PC-9 (cell line): ENCODE measurements around the gene SPACDR. TPM values are rescaled to one million over a fixed set of nuclear protein-coding genes. Genes with fewer than 3 reads are reported as not detected.

Experiments
- BruUV-seq: library from RNA; stranded (reverse); fragments of 400-500 nt; replicated peaks from 2 replicates; lab custom pipeline; 2021; lab: Mats Ljungman, UMichigan
- CTCF ChIA-PET: fragments of 300-600 bp; sonication (Branson Sonifier 250); formaldehyde crosslinking; loops from one replicate; lab custom pipeline; 2022; ENCODE audit warnings: antibody characterized with exemption; lab: Charles Lee
- POLR2A ChIA-PET: fragments of 300-600 bp; sonication (Branson Sonifier 250); formaldehyde crosslinking; loops from one replicate; lab custom pipeline; 2022; ENCODE audit warnings: antibody characterized with exemption; ENCODE audit not compliant: unreplicated experiment; lab: Charles Lee
- DNase-seq, 2 experiments: peaks; one replicate each; pipeline versions ENCODE4 v3.0.0 to v3.0.0-alpha.2; 2015 to 2022; ENCODE audit warnings: mixed read lengths in 1 of 2
- H2AFZ ChIP-seq: fragments of 200-600 bp; sonication (generic); 2 replicates; pipeline ENCODE4 v1.8.1; 2017; ENCODE audit warnings: antibody characterized with exemption
- H3F3A ChIP-seq: fragments of 200-600 bp; sonication (generic); 2 replicates; pipeline ENCODE4 v1.8.1; 2017; ENCODE audit warnings: antibody characterized with exemption, mild to moderate bottlenecking, low read depth; ENCODE audit not compliant: insufficient read depth
- H3K27ac ChIP-seq: fragments of 200-600 bp; sonication (generic); 2 replicates; pipeline ENCODE4 v1.6.1; 2016; ENCODE audit warnings: mixed run types
- H3K27me3 ChIP-seq: fragments of 200-600 bp; sonication (generic); 2 replicates; pipeline ENCODE4 v1.6.1; 2016; ENCODE audit warnings: low read depth, mixed run types; ENCODE audit not compliant: insufficient read depth
- H3K36me3 ChIP-seq: fragments of 200-600 bp; sonication (generic); 2 replicates; pipeline ENCODE4 v1.6.1; 2016; ENCODE audit warnings: low read depth, mixed run types
- H3K4me1 ChIP-seq: fragments of 200-600 bp; sonication (generic); replicated peaks from 2 replicates; pipeline ENCODE4 v1.6.1; 2016; ENCODE audit warnings: mixed run types; ENCODE audit not compliant: insufficient read depth
- H3K4me2 ChIP-seq: fragments of 200-600 bp; sonication (generic); 2 replicates; pipeline ENCODE4 v1.6.1; 2017; ENCODE audit warnings: mixed run types
- H3K4me3 ChIP-seq: fragments of 200-600 bp; sonication (generic); 2 replicates; pipeline ENCODE4 v1.6.1; 2016; ENCODE audit warnings: mixed run types
- H3K79me2 ChIP-seq: fragments of 200-600 bp; sonication (generic); 2 replicates; pipeline ENCODE4 v1.6.1; 2017; ENCODE audit warnings: low read depth, mixed run types
- H3K9me2 ChIP-seq: fragments of 200-600 bp; sonication (generic); 2 replicates; pipeline ENCODE4 v1.8.1; 2017; ENCODE audit warnings: mild to moderate bottlenecking; ENCODE audit not compliant: insufficient read depth
- H3K9me3 ChIP-seq: fragments of 200-600 bp; sonication (generic); 2 replicates; pipeline ENCODE4 v1.8.1; 2016; ENCODE audit warnings: low read depth; ENCODE audit not compliant: insufficient read depth
- H4K20me1 ChIP-seq: fragments of 200-600 bp; sonication (generic); 2 replicates; pipeline ENCODE4 v1.8.1; 2017; ENCODE audit not compliant: insufficient read depth
- EZH2 ChIP-seq: fragments of 200-600 bp; sonication (generic); IDR thresholded peaks from 2 replicates; pipeline ENCODE4 v1.8.0; 2017; ENCODE audit warnings: antibody characterized with exemption, low read depth
- intact Hi-C: fragments of 100-400 bp; cut with micrococcal nuclease; formaldehyde crosslinking; loops from one replicate; pipeline ENCODE4 v1.10.0; 2022; ENCODE audit not compliant: unreplicated experiment
- total RNA-seq: library from RNA; stranded (reverse); gene quantifications from 2 replicates; pipeline ENCODE4 v1.2.3, GENCODE V29; 2021
- TF ChIP-seq, protein P1 (sequence below): fragments of 200-600 bp; sonication (generic); conservative IDR thresholded peaks from 2 replicates; pipeline ENCODE4 v1.6.1; 2017; ENCODE audit warnings: mixed run types, antibody characterized with exemption, mild to moderate bottlenecking, moderate library complexity

SPACDR gene
- total RNA-seq, 1 experiment from 2014 or later, result 1.4 TPM

DNA sequence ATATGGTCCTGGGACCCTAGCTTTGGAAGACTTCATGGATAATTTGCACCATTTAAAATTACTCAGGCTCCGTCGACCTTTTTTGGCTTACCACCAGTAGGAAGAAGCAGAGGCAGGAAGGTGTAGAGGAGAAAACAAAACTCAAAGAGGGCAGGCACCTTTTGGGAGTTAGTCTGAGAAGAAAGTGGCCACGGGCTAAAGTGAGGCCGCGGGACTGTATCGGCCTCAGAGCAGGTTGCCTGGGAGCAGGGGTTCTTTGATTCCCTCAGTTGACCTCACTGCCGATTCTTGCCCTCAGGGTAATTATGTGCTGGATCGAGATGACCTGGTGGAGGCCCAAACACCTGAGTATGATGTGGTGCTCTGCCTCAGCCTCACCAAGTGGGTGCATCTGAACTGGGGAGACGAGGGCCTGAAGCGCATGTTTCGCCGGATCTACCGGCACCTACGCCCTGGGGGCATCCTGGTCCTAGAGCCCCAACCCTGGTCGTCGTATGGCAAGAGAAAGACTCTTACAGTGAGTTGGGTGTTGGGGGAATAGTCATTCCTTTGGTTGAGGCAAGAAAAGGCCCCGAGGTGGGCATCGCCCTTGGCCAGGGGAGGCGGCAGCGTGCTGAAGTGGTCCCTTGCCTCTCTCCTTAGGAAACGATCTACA, 31.3 kb downstream of the SPACDR start:
- no peak for DNase-seq
- peaks cover 52% of the 10 kb centered on the region for H3F3A ChIP-seq
- H3K9me3 ChIP-seq, result no peaks in the 10 kb centered on the region
- TF ChIP-seq, protein P1, sequence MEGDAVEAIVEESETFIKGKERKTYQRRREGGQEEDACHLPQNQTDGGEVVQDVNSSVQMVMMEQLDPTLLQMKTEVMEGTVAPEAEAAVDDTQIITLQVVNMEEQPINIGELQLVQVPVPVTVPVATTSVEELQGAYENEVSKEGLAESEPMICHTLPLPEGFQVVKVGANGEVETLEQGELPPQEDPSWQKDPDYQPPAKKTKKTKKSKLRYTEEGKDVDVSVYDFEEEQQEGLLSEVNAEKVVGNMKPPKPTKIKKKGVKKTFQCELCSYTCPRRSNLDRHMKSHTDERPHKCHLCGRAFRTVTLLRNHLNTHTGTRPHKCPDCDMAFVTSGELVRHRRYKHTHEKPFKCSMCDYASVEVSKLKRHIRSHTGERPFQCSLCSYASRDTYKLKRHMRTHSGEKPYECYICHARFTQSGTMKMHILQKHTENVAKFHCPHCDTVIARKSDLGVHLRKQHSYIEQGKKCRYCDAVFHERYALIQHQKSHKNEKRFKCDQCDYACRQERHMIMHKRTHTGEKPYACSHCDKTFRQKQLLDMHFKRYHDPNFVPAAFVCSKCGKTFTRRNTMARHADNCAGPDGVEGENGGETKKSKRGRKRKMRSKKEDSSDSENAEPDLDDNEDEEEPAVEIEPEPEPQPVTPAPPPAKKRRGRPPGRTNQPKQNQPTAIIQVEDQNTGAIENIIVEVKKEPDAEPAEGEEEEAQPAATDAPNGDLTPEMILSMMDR, result no peak
- TF ChIP-seq EZH2, result no peak
- H3K4me1 ChIP-seq, result peaks cover 44% of the 10 kb centered on the region
- H3K36me3 ChIP-seq, result peaks cover 26% of the 10 kb centered on the region; the same call in 1 of the 2 replicates
- peaks cover 6% of the 10 kb centered on the region for H4K20me1 ChIP-seq
- ChIA-PET CTCF (interaction anchor here (0.5 kb wide), 1 partner anchor 294 kb away, joined by 4 read pairs; no protein-coding TSS in a partner anchor), POLR2A (interaction anchor here (0.6 kb wide), 1 partner anchor 420 kb away, joined by 4 read pairs; the partner anchor contains the start of gene SLC12A9)
- H3K27me3 ChIP-seq, result no peaks in the 10 kb centered on the region
- H3K4me2 ChIP-seq, result peak overlapping the region; percentile 80
- H3K79me2 ChIP-seq, result peaks cover 61% of the 10 kb centered on the region
- intact Hi-C loops, result no loop called here
- BruUV-seq, result no TSS peak
- no peak overlapping the region for H3K27ac ChIP-seq
- H2AFZ ChIP-seq, result no peak overlapping the region
- no peak overlapping the region; the same call in 1 of the 2 replicates for H3K4me3 ChIP-seq
- H3K9me2 ChIP-seq, result no peaks in the 10 kb centered on the region

DNA sequence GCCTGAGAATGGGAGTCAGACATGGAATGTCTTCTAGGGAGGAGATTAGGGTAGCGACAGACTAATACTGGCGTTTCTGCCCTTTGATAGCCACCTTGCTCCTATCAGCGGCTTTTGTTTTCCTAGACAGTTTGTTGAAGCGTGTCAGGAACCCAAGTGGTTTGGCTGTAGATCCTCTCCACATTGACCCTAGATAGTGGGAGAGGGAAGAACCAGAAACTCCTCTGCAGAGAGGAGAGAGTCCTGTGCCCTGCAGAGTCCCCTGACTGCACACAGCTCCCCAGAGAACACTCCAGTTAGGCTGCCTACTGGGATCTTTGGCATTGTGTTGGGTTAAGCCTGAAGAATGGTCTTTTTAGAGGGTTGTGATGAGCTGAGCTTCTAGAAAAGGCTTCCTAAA, 32.0 kb downstream of the SPACDR start:
- BruUV-seq, result no TSS peak
- no peak overlapping the region for H3K27ac ChIP-seq
- H3K9me2 ChIP-seq, result no peaks in the 10 kb centered on the region
- peak overlapping the region; percentile 80 for H3K4me2 ChIP-seq
- no peak overlapping the region; the same call in 1 of the 2 replicates for H3K4me3 ChIP-seq
- H2AFZ ChIP-seq, result no peak overlapping the region
- H3F3A ChIP-seq, result peaks cover 47% of the 10 kb centered on the region
- H4K20me1 ChIP-seq, result peaks cover 6% of the 10 kb centered on the region
- no peak for TF ChIP-seq EZH2
- TF ChIP-seq, protein P1, result no peak
- peaks cover 26% of the 10 kb centered on the region; the same call in 1 of the 2 replicates for H3K36me3 ChIP-seq
- ChIA-PET CTCF (no interaction called here), POLR2A (interaction anchor here (0.6 kb wide), 1 partner anchor 421 kb away, joined by 4 read pairs; the partner anchor contains the start of gene SLC12A9)
- peaks cover 61% of the 10 kb centered on the region for H3K79me2 ChIP-seq
- no peaks in the 10 kb centered on the region for H3K27me3 ChIP-seq
- intact Hi-C loops, result no loop called here
- no peak for DNase-seq
- H3K4me1 ChIP-seq, result peaks cover 45% of the 10 kb centered on the region
- H3K9me3 ChIP-seq, result no peaks in the 10 kb centered on the region

DNA sequence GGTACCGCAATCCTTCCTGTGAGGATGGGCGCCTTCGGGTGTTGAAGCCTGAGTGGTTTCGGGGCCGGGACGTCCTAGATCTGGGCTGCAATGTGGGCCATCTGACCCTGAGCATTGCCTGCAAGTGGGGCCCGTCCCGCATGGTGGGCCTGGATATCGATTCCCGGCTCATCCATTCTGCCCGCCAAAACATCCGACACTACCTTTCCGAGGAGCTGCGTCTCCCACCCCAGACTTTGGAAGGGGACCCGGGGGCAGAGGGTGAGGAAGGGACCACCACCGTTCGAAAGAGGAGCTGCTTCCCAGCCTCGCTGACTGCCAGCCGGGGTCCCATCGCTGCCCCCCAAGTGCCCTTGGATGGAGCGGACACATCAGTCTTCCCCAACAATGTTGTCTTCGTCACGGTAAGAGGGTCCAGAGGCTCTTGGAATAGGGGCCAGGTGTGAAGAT, 32.7 kb downstream of the SPACDR start:
- Histone ChIP-seq H3F3A (peaks cover 47% of the 10 kb centered on the region), H3K4me1 (peaks cover 45% of the 10 kb centered on the region), H3K4me2 (peak overlapping the region; percentile 80), H3K9me2 (no peaks in the 10 kb centered on the region), H2AFZ (no peak overlapping the region), H4K20me1 (peaks cover 6% of the 10 kb centered on the region), H3K36me3 (peaks cover 26% of the 10 kb centered on the region; the same call in 1 of the 2 replicates), H3K4me3 (peak overlapping the region; percentile 66; the same call in 1 of the 2 replicates), H3K27me3 (no peaks in the 10 kb centered on the region), H3K9me3 (no peaks in the 10 kb centered on the region), H3K27ac (no peak overlapping the region), H3K79me2 (peaks cover 61% of the 10 kb centered on the region)
- intact Hi-C loops, result no loop called here
- ChIA-PET CTCF (no interaction called here), POLR2A (no interaction called here)
- TF ChIP-seq, protein P1, result no peak
- no peak for TF ChIP-seq EZH2
- no TSS peak for BruUV-seq
- DNase-seq, result no peak
